ENCODE data around the gene SORCS2.
A peak's percentile ranks its signal among the peaks of the same experiment; 100 is the strongest.

Gene SORCS2

DNA sequence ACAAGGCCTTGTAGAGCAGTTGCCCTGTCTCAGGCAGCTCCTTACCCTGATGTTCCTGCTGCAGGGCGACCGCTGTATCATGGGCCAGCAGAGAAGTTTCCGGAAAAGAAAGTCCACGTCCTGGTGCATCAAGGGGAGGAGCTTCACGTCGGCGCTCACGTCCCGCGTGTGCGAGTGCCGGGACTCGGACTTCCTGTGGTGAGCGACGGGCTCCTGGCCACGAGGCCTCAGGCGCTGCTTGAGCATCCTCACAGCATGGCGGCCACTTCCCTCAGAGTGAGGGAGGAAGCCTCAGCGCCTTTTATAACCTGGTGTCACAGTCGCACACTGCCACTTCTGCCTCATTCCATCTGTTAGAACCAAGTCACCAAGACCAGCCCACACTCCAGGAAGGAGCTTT lies 521.8 kb downstream of the SORCS2 start:
- TF ChIP-seq, protein P1, sequence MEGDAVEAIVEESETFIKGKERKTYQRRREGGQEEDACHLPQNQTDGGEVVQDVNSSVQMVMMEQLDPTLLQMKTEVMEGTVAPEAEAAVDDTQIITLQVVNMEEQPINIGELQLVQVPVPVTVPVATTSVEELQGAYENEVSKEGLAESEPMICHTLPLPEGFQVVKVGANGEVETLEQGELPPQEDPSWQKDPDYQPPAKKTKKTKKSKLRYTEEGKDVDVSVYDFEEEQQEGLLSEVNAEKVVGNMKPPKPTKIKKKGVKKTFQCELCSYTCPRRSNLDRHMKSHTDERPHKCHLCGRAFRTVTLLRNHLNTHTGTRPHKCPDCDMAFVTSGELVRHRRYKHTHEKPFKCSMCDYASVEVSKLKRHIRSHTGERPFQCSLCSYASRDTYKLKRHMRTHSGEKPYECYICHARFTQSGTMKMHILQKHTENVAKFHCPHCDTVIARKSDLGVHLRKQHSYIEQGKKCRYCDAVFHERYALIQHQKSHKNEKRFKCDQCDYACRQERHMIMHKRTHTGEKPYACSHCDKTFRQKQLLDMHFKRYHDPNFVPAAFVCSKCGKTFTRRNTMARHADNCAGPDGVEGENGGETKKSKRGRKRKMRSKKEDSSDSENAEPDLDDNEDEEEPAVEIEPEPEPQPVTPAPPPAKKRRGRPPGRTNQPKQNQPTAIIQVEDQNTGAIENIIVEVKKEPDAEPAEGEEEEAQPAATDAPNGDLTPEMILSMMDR (conservative IDR thresholded peaks at IDR 0.05) = no peak
- no peak overlapping the region for H3K27ac ChIP-seq

DNA sequence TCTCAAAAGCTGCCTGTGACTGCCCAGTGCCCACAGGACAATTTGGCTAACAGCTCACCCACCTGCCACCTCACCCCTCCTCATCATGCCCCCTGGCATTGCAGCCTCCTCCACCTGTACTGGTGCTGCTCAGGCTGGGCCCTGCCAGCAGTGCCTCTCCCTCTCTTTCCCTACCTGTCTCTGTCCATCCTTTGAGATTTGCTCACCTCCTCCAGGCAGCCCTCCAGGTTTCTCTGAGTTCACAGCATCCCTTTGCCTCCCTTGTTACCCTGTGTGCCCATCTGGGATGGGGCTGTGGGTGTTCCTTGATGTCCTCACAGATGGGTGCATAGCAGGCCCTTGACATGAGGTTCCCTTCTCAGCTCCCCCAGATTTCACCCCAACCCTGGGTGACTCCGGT lies 522.4 kb downstream of the SORCS2 start:
- TF ChIP-seq, protein P1 (conservative IDR thresholded peaks at IDR 0.05) = no peak
- no peak overlapping the region for H3K27ac ChIP-seq

DNA sequence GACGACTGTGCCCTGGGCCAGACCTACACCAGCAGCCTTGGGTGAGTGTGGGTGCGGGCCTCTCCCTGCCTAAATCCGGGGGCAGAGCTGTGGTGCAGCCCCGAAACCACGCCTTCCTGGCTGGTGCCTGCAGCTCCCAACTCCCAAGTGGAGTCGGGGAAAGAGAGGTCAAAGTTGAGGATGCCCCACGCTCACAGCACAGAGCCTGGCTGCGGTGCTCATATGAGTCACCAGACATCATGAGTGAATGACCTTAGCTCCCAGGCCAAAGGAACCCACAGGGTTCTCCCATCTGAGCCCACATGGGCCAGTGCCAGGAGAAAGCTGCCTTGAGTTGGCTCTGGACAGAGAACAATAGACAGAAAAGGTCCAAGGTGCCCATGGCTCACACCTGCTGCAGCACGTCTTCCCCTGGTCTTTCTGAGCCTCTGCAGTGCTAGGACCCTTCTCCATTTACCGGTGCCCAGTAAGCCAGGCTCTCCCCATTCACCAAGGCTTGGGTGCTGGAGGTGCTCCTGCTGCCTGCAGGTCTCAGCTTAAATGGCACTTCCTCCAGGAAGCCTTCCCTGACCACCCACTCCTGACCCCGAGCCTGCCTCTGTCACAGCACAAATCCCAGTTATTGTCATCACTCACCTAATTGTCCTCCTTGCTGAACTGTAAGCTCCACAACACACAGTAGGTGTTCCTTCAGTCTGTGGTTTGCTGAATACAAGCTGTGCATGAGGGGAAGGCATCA lies 523.1 kb downstream of the SORCS2 start:
- TF ChIP-seq, protein P1 (conservative IDR thresholded peaks at IDR 0.05) = no peak
- H3K27ac ChIP-seq = no peak overlapping the region

DNA sequence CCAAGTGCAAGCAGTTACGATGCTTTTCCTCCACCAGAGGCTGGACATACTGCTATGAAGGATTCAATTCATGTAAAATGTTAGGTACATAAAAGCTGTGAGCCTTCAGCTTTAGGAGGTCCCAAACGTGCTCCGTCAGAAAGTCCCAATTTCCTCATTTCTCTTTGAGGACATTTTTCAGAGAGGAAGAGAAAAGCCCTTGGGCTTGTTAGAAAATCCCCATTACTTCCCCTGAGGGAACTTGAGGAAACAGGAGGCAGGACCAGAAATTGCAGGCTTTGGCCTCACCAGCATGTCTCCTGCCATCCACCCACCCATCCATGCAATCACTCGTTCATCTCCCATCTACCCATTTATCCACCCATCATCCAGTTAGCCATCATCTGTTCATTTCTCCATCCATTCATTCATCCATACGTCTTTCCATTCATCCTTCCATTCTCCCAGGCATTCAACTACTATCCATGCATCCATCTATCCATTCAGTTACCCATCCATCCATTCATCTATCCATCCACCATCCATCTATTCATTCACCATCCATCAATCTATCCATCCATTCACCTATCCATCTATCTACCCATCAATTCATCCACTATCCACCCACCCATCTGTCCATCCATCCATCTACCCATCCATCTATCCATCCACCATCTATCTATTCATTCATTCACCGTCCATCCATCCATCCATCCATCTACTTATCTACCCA lies 523.8 kb downstream of the SORCS2 start:
- no peak overlapping the region for H3K27ac ChIP-seq
- TF ChIP-seq, protein P1 (conservative IDR thresholded peaks at IDR 0.05) = no peak

DNA sequence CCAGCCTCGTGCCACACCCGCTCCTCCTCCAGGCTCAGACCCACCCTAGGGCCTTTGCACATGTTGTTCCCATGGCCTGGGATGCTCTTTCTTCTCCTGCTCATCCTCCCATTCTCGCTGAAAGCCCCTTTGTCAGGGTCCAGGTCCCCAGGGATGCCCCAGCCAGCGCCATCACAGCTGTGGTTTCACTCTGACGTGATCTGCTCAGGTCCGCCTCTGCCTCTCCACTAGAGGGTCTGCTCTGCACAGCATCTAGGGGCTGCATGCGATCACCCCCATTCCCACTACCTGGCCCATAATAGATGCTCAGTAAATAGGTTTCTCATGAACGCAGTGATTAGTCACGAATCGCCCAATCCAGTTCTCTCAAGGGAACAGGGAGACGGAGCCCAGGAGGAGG lies 524.8 kb downstream of the SORCS2 start:
- TF ChIP-seq, protein P1 (conservative IDR thresholded peaks at IDR 0.05) = no peak
- H3K27ac ChIP-seq = no peak overlapping the region

DNA sequence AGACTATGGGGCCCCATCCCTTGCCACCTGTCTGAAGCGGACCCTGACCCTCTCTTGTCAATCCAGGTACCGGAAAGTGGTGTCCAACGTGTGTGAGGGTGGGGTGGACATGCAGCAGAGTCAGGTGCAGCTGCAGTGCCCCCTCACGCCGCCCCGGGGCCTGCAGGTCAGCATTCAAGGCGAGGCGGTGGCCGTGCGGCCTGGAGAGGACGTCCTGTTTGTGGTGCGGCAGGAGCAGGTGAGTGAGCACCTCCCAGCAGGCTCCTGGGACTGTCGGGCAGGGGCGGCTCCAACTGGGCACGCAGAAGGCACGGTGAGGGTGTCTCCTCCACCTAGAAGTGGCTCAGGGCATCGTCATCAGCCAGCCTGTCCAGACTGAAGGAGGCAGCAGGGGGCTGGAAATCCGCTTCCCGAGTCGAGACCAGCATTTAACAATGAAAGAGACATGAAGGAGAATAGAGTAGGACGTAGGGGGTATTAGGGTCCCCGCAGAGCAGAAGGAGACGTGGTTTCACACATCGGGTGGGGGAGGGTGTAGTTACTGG lies 525.7 kb downstream of the SORCS2 start:
- H3K27ac ChIP-seq = no peak overlapping the region
- TF ChIP-seq, protein P1 (conservative IDR thresholded peaks at IDR 0.05) = no peak

DNA sequence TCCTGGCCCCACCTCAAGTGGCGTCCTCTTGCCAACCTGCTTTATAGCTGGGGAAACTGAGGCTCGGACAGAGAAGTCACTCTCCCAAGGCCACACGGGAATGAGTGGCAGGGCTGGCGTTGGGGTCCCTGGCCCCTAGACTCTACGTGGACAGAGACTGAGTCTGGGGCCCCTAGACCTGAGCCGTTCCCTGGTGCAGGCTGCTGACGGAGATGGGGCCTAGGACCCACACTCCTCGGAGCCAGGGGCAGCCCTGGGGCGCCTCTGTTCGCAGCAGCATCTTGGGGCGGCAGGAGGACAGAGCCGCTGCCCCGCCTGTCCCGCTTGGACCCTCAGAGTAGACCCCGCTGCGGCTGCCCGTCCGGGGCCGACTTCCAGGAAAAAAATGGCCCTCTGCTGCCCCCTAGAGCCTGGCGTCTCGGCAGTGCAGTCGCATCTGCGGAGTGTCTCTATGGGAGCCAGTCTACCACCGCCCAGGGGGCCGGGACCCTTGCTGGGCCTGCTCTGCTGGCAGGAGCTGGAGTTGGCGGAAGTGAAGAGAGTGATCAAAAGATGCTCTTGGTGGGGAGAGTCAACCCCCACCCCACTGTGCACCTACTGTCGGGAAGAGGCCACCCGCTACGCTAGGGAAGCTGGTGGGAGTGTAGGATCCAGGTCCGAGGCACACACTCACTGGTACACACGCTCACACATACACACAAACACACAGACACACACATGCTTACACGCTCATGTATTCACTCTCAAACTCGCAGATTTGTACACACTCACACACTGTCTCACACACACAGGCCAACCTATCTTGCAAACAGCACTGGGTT lies 527.2 kb downstream of the SORCS2 start:
- TF ChIP-seq, protein P1 (conservative IDR thresholded peaks at IDR 0.05) = peak; percentile 86
- no peak overlapping the region for H3K27ac ChIP-seq
